ENCODE results near the gene MPG.

GRCh38 chr16:132120-132519 lies 54.1 kb downstream of the MPG start:
- TF ChIP-seq CTCF (conservative IDR thresholded peaks at IDR 0.05) (no peak), EZH2 (IDR thresholded peaks at IDR 0.05; ENCODE audit: low read depth) (no peak)

All from PC-9 (cell line).